ENCODE results near the gene UBE2QL1.

GRCh38 chr5:6522331-6522730, 73.7 kb downstream of the UBE2QL1 start:
- TF ChIP-seq CTCF (IDR thresholded peaks at IDR 0.05) = no peak
- no peak for TF ChIP-seq POLR2A (IDR thresholded peaks at IDR 0.05)
